H9 (cell line): ENCODE measurements around the gene ABCA1. TPM values are rescaled to one million over a fixed set of nuclear protein-coding genes. Genes with fewer than 3 reads are reported as not detected.
A peak's percentile ranks its signal among the peaks of the same experiment; 100 is the strongest.

Experiments
- DNase-seq: peaks from one replicate; pipeline ENCODE4 v3.0.0-alpha.2; 2017
- H2AFZ ChIP-seq: one replicate; pipeline ENCODE4 v1.6.1; 2013; ENCODE audit warnings: mild to moderate bottlenecking, low read length, control low read depth, moderate library complexity
- H2AK5ac ChIP-seq: 2 replicates; pipeline ENCODE4 v1.6.1; 2013; ENCODE audit warnings: low read length, control low read depth, mixed read lengths; ENCODE audit not compliant: insufficient read length
- H2BK120ac ChIP-seq: one replicate; pipeline ENCODE4 v1.6.1; 2013; ENCODE audit warnings: low read depth, mild to moderate bottlenecking, low read length, control low read depth, inconsistent platforms; ENCODE audit not compliant: poor library complexity, severe bottlenecking
- H2BK12ac ChIP-seq: 2 replicates; pipeline ENCODE4 v1.6.1; 2013; ENCODE audit warnings: low read length, control low read depth, mixed read lengths, low read depth; ENCODE audit not compliant: insufficient read length
- H2BK15ac ChIP-seq: 2 replicates; pipeline ENCODE4 v1.6.1; 2013; ENCODE audit warnings: low read depth, low read length, control low read depth
- H2BK20ac ChIP-seq: one replicate; pipeline ENCODE4 v1.6.1; 2013; ENCODE audit warnings: low read depth, mild to moderate bottlenecking, low read length, control low read depth, inconsistent platforms; ENCODE audit not compliant: poor library complexity, severe bottlenecking
- H2BK5ac ChIP-seq: 2 replicates; pipeline ENCODE4 v1.6.1; 2013; ENCODE audit warnings: low read length, control low read depth, mixed read lengths; ENCODE audit not compliant: insufficient read length
- H3K14ac ChIP-seq: 2 replicates; pipeline ENCODE4 v1.6.1; 2013; ENCODE audit warnings: low read length, control low read depth; ENCODE audit not compliant: insufficient read depth
- H3K18ac ChIP-seq: 2 replicates; pipeline ENCODE4 v1.6.1; 2013; ENCODE audit warnings: low read depth, mild to moderate bottlenecking, mixed read lengths, low read length, control low read depth; ENCODE audit not compliant: insufficient read length
- H3K23ac ChIP-seq: 2 replicates; pipeline ENCODE4 v1.6.1; 2013; ENCODE audit warnings: low read length, control low read depth, mixed read lengths, low read depth; ENCODE audit not compliant: insufficient read length
- H3K23me2 ChIP-seq: 2 replicates; pipeline ENCODE4 v1.6.1; 2013; ENCODE audit warnings: low read depth, mild to moderate bottlenecking, mixed read lengths, low read length, control low read depth; ENCODE audit not compliant: insufficient read length, poor library complexity, severe bottlenecking
- H3K27ac ChIP-seq: 2 replicates; pipeline ENCODE4 v1.5.1; 2013; ENCODE audit warnings: low read length, control low read depth, mixed read lengths, low read depth; ENCODE audit not compliant: insufficient read length
- H3K27me3 ChIP-seq: 2 replicates; pipeline ENCODE4 v1.6.1; 2013; ENCODE audit warnings: low read length, control low read depth, inconsistent platforms; ENCODE audit not compliant: insufficient read depth
- H3K4ac ChIP-seq: 2 replicates; pipeline ENCODE4 v1.6.1; 2013; ENCODE audit warnings: low read depth, mild to moderate bottlenecking, control low read depth, inconsistent platforms, low read length, moderate library complexity
- H3K4me1 ChIP-seq: 2 replicates; pipeline ENCODE4 v1.6.1; 2013; ENCODE audit warnings: low read length, control low read depth, inconsistent platforms; ENCODE audit not compliant: insufficient read depth
- H3K4me2 ChIP-seq: 2 replicates; pipeline ENCODE4 v1.6.1; 2013; ENCODE audit warnings: low read length, control low read depth, mixed read lengths; ENCODE audit not compliant: insufficient read length, insufficient read depth
- H3K56ac ChIP-seq: 2 replicates; pipeline ENCODE4 v1.6.1; 2013; ENCODE audit warnings: low read depth, mild to moderate bottlenecking, mixed read lengths, low read length, control low read depth; ENCODE audit not compliant: insufficient read length
- H3K79me1 ChIP-seq: 2 replicates; pipeline ENCODE4 v1.6.1; 2013; ENCODE audit warnings: low read depth, mild to moderate bottlenecking, moderate library complexity, low read length, control low read depth, inconsistent platforms; ENCODE audit not compliant: insufficient read depth, poor library complexity, severe bottlenecking
- H3K79me2 ChIP-seq: 2 replicates; pipeline ENCODE4 v1.6.1; 2013; ENCODE audit warnings: low read length, control low read depth, inconsistent platforms; ENCODE audit not compliant: insufficient read depth
- H3K9ac ChIP-seq: 2 replicates; pipeline ENCODE4 v1.6.1; 2013; ENCODE audit warnings: low read length, control low read depth, mixed read lengths; ENCODE audit not compliant: insufficient read length; ENCODE audit errors: extremely low read depth
- H3K9me3 ChIP-seq: one replicate; pipeline ENCODE4 v1.6.1; 2013; ENCODE audit warnings: low read depth, low read length, inconsistent platforms; ENCODE audit not compliant: control insufficient read depth
- H3T11ph ChIP-seq: one replicate; pipeline ENCODE4 v1.6.1; 2013; ENCODE audit warnings: mild to moderate bottlenecking, low read length, control low read depth, inconsistent platforms
- H4K20me1 ChIP-seq: one replicate; pipeline ENCODE4 v1.6.1; 2013; ENCODE audit not compliant: control insufficient read depth, insufficient read length, insufficient read depth
- H4K5ac ChIP-seq: 2 replicates; pipeline ENCODE4 v1.6.1; 2013; ENCODE audit warnings: low read depth, mild to moderate bottlenecking, mixed read lengths, low read length, control low read depth; ENCODE audit not compliant: insufficient read length
- H4K8ac ChIP-seq: replicated peaks from 2 replicates; pipeline ENCODE4 v1.6.1; 2013; ENCODE audit warnings: low read length, control low read depth, mixed read lengths, low read depth; ENCODE audit not compliant: insufficient read length
- H4K91ac ChIP-seq: 2 replicates; pipeline ENCODE4 v1.6.1; 2013; ENCODE audit warnings: low read depth, mild to moderate bottlenecking, moderate library complexity, mixed read lengths, low read length, control low read depth; ENCODE audit not compliant: insufficient read length
- H3K27ac Mint-ChIP-seq, 3 experiments: 2 replicates in 2 of 3; 3 replicates in 1 of 3; pipeline ENCODE4 v1.8.0; 2020 to 2021; ENCODE audit warnings: mixed read lengths in 3 of 3, mild to moderate bottlenecking in 1 of 3, moderate library complexity in 1 of 3
- H3K27me3 Mint-ChIP-seq: 2 replicates; pipeline ENCODE4 v1.8.0; 2021; ENCODE audit warnings: low read depth, mild to moderate bottlenecking, moderate library complexity, mixed read lengths
- H3K36me3 Mint-ChIP-seq, 3 experiments: 2 replicates in 2 of 3; 3 replicates in 1 of 3; pipeline ENCODE4 v1.8.0; 2020 to 2021; ENCODE audit warnings: low read depth in 3 of 3, mixed read lengths in 3 of 3; ENCODE audit not compliant: insufficient read depth in 1 of 3
- H3K4me1 Mint-ChIP-seq, 2 experiments: 2 replicates each; pipeline ENCODE4 v1.8.0; 2020; ENCODE audit warnings: mixed read lengths in 2 of 2
- H3K4me3 Mint-ChIP-seq, 2 experiments: 2 replicates in 1 of 2; 3 replicates in 1 of 2; pipeline ENCODE4 v1.8.0; 2020 to 2021; ENCODE audit warnings: mild to moderate bottlenecking in 2 of 2, mixed read lengths in 2 of 2, moderate library complexity in 1 of 2
- H3K9me3 Mint-ChIP-seq, 2 experiments: 2 replicates in 1 of 2; 3 replicates in 1 of 2; pipeline ENCODE4 v1.8.0; 2020; ENCODE audit warnings: mild to moderate bottlenecking in 2 of 2, mixed read lengths in 2 of 2, moderate library complexity in 1 of 2
- CTCF ChIP-seq: fragments of 200-600 bp; sonication (generic); conservative IDR thresholded peaks from 3 replicates; pipeline ENCODE4 v1.8.0; 2021; ENCODE audit warnings: antibody characterized with exemption, mild to moderate bottlenecking
- WGBS: extraction: QIAGEN DNeasy Blood & Tissue Kit; methylation state at CpG from one replicate; pipeline ENCODE4 v1.1.7; 2013; ENCODE audit warnings: missing lambda C conversion rate, low lambda C conversion rate, mixed read lengths; ENCODE audit not compliant: insufficient read length; ENCODE audit errors: extremely low coverage; 5-methylcytosine and 5-hydroxymethylcytosine counted together
- total RNA-seq: library from RNA; stranded (reverse); gene quantifications from 2 replicates; pipeline ENCODE4 v1.2.1, GENCODE V29; 2021

ABCA1 gene
- total RNA-seq, 1 experiment from 2014 or later = 16.6 TPM

GRCh38 chr9:104960662-104961061 is 32.7 kb upstream of the ABCA1 start:
- no peaks in the 10 kb centered on the region for H4K20me1 ChIP-seq
- no peak overlapping the region for H3K23ac ChIP-seq
- H3K56ac ChIP-seq = no peak overlapping the region
- no peak overlapping the region for H2BK120ac ChIP-seq
- Mint-ChIP-seq H3K4me3 (peak overlapping the region in 1 of 2 experiments; percentile 18; a peak in 1 of 5 replicates), H3K4me1 (peaks cover 30 to 35% of the 10 kb centered on the region in 2 experiments), H3K9me3 (peaks cover 0 to 2% of the 10 kb centered on the region in 2 experiments; a peak in 1 of 5 replicates), H3K36me3 (no peaks in the 10 kb centered on the region), H3K27me3 (no peaks in the 10 kb centered on the region), H3K27ac (peak overlapping the region in 1 of 3 experiments; percentile 73; a peak in 1 of 7 replicates)
- no peak overlapping the region for H2BK15ac ChIP-seq
- H2BK5ac ChIP-seq = no peak overlapping the region
- H3K27me3 ChIP-seq = no peaks in the 10 kb centered on the region
- H3K14ac ChIP-seq = no peak overlapping the region
- H3K9ac ChIP-seq = no peak overlapping the region
- no peak overlapping the region for H4K5ac ChIP-seq
- no peak overlapping the region for H2BK20ac ChIP-seq
- no peaks in the 10 kb centered on the region for H3K79me1 ChIP-seq
- H2BK12ac ChIP-seq = no peak overlapping the region
- no peak overlapping the region for H4K8ac ChIP-seq
- H3K4me2 ChIP-seq = no peak overlapping the region
- DNase-seq = no peak
- no peaks in the 10 kb centered on the region for H3K9me3 ChIP-seq
- no peak overlapping the region for H3K4ac ChIP-seq
- H2AFZ ChIP-seq = no peak overlapping the region
- no peaks in the 10 kb centered on the region for H3K79me2 ChIP-seq
- H2AK5ac ChIP-seq = no peak overlapping the region
- no peaks in the 10 kb centered on the region for H3K23me2 ChIP-seq
- no peaks in the 10 kb centered on the region; the same call in 1 of the 2 replicates for H3K4me1 ChIP-seq
- H4K91ac ChIP-seq = no peak overlapping the region
- no CpG with 5 or more reads among the region's 2 CpGs for WGBS
- no peak overlapping the region for H3T11ph ChIP-seq
- no peak for TF ChIP-seq CTCF
- H3K27ac ChIP-seq = no peak overlapping the region
- no peak overlapping the region for H3K18ac ChIP-seq
